Measurements from ENCODE around the gene PPP4R1.

The PPP4R1 gene, protein sequence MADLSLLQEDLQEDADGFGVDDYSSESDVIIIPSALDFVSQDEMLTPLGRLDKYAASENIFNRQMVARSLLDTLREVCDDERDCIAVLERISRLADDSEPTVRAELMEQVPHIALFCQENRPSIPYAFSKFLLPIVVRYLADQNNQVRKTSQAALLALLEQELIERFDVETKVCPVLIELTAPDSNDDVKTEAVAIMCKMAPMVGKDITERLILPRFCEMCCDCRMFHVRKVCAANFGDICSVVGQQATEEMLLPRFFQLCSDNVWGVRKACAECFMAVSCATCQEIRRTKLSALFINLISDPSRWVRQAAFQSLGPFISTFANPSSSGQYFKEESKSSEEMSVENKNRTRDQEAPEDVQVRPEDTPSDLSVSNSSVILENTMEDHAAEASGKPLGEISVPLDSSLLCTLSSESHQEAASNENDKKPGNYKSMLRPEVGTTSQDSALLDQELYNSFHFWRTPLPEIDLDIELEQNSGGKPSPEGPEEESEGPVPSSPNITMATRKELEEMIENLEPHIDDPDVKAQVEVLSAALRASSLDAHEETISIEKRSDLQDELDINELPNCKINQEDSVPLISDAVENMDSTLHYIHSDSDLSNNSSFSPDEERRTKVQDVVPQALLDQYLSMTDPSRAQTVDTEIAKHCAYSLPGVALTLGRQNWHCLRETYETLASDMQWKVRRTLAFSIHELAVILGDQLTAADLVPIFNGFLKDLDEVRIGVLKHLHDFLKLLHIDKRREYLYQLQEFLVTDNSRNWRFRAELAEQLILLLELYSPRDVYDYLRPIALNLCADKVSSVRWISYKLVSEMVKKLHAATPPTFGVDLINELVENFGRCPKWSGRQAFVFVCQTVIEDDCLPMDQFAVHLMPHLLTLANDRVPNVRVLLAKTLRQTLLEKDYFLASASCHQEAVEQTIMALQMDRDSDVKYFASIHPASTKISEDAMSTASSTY

DNA sequence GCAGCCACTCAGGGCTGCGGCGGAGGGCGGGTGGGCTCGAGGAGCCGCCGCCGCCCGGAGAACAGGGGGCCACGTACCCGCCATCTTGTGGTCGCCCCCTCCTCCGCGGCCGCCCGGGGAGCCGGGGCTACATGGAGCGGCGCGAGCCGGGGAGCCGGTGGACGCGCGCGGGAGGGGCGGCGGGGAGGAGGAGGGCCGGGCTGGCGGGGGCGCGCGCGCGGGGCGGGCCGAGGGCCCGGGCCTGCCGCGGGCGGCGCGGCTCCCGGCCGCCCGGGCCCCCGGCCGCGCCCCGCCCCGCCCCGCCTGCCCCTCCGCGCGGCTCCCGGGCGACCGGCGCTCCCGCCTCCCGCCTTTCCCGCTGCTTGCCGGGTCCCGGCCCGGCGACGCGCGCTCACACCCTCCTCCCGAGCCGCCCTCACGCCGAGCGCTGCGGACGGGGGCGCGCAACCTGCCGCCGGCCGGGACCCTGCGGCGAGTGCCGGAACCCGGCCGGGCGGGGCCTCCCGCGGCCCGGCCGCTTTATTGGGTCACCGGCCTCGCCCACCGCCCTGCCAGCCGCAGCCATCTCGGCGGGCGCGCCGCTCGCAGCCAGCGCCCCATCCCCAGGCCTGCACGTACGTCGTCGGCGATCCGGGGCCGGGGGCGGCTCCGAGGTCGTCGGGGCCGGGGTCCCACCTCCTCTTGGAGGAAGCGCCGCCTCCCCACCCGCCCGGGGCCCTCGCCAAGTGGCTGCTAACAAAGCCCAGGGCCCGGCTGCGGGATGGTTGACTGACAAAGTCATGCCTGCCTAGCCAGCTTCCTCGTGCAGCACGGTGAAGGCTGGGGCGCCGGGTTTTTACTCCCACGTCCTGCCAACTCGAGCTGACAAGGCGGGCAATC, at the start of gene PPP4R1:
Gene PPP4R1 (minus strand): TSS at position 159 of the 879 bp plus-strand sequence. CDS start 75 bp downstream, at position 84.
- H3K36me3 ChIP-seq: peaks cover 0 to 8% (median 0%) of the 10 kb centered on the region in 3 donors
- H3K4me3 ChIP-seq: peak within 1 kb of the TSS; percentile 96 to 98
- no peaks in the 10 kb centered on the region for H3K9me3 ChIP-seq
- intact Hi-C loops (cut with DNase I; ENCODE audit: low total_unique reads): loop anchor here (5.0 to 10.0 kb wide), 3 partner anchors 58 to 300 kb away; partner anchors contain the start of genes RAB31 and VAPA
- no peaks in the 10 kb centered on the region for H3K27me3 ChIP-seq
- peak within 1 kb of the TSS; percentile 94 to 99 for H3K27ac ChIP-seq
- TF ChIP-seq CTCF (IDR thresholded peaks at IDR 0.05): no peak
- DNase-seq: peak; percentile 81 to 89
- H3K4me1 ChIP-seq: peaks cover 0 to 53% (median 21%) of the 10 kb centered on the region in 4 donors

GRCh38 chr18:9663377-9663776, 49.0 kb upstream of the PPP4R1 start:
- no peaks in the 10 kb centered on the region for H3K27me3 ChIP-seq
- H3K4me1 ChIP-seq: peaks cover 0 to 12% (median 0%) of the 10 kb centered on the region in 4 donors
- no peaks in the 10 kb centered on the region for H3K36me3 ChIP-seq
- DNase-seq: no peak
- H3K9me3 ChIP-seq: no peaks in the 10 kb centered on the region
- H3K4me3 ChIP-seq: no peak overlapping the region
- no peak for TF ChIP-seq CTCF (IDR thresholded peaks at IDR 0.05)
- no peak overlapping the region for H3K27ac ChIP-seq
- intact Hi-C loops (cut with DNase I; ENCODE audit: low total_unique reads): no loop called here

- TF ChIP-seq CTCF (IDR thresholded peaks at IDR 0.05): no peak
- intact Hi-C loops (cut with DNase I; ENCODE audit: low total_unique reads): no loop called here
- no peak overlapping the region for H3K4me3 ChIP-seq
- no peak for DNase-seq
- no peaks in the 10 kb centered on the region for H3K36me3 ChIP-seq
- peaks cover 0 to 12% (median 0%) of the 10 kb centered on the region in 4 donors for H3K4me1 ChIP-seq
- H3K27me3 ChIP-seq: no peaks in the 10 kb centered on the region
- no peak overlapping the region for H3K27ac ChIP-seq
- H3K9me3 ChIP-seq: no peaks in the 10 kb centered on the region
Observed at GRCh38 chr18:9661564-9661963, 47.2 kb upstream of the PPP4R1 start.

DNA sequence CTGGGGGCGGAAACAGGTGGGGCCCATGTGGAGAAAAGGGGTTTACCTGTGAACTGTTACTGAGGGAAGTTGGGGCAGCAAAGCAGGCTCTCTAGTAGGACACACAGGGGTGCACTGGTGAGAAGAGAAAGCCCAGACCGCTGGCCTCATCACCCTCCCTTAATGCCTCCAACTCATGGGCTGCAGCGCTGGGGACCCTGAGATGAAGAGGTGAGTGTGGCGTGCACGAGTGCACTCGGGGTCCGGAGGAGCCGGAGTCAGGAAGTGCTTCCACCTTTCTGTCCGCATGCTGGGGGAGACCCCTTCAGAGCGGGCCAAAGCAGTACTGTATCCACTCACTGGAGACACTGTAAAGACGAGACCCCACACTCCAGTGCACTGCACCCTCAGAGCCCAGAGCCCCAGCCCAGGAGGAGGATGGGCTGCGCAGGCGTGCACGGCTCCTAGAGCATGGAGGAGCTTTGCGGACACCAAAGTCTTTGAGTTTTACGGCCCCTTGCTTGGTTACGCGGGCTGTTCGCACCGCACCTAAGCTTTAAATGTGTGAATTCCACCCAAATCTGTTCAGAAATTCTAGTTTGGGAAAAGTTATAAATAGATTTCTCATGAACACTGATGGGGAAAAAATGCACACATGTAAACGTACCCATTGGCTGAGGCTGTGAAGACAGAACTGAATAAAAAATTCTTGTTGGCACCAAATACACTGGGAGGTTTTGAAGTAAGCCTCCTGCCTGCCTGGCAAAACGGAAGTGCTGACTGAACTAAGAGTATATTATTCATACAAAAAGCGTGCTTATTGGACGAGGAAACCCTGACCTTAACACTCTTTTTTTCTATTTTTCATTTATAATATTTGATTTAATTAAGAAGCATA, 45.4 kb upstream of the PPP4R1 start:
- H3K4me1 ChIP-seq: peaks cover 0 to 12% (median 0%) of the 10 kb centered on the region in 4 donors
- no peak overlapping the region for H3K4me3 ChIP-seq
- no peak for DNase-seq
- intact Hi-C loops (cut with DNase I; ENCODE audit: low total_unique reads): no loop called here
- H3K36me3 ChIP-seq: no peaks in the 10 kb centered on the region
- no peaks in the 10 kb centered on the region for H3K27me3 ChIP-seq
- no peak for TF ChIP-seq CTCF (IDR thresholded peaks at IDR 0.05)
- H3K27ac ChIP-seq: peak overlapping the region in 1 of 2 donors; percentile 19
- H3K9me3 ChIP-seq: no peaks in the 10 kb centered on the region

Measured in tibial artery (tissue), 4 donors.